Memory B cell (primary cell): ENCODE results near the gene FCER1G.

Experiments used
- ATAC-seq: fragments of 150-1000 bp; cut with Tn5 transposase; 2 replicates; pipeline ENCODE4 v1.10.0; 2021; ENCODE audit warnings: low read depth, mild to moderate bottlenecking, moderate library complexity
- DNase-seq, 2 donors: peaks; one replicate each; pipeline ENCODE4 v3.0.0; 2022; ENCODE audit warnings: low spot score in 2 of 2
- H3K27ac Mint-ChIP-seq: one replicate; pipeline ENCODE4 v1.8.0; 2022; ENCODE audit warnings: mild to moderate bottlenecking, moderate library complexity, mixed read lengths
- H3K27me3 Mint-ChIP-seq: one replicate; pipeline ENCODE4 v1.8.0; 2022; ENCODE audit warnings: mixed read lengths
- H3K36me3 Mint-ChIP-seq: one replicate; pipeline ENCODE4 v1.8.0; 2022; ENCODE audit warnings: mild to moderate bottlenecking, mixed read lengths
- H3K4me1 Mint-ChIP-seq: one replicate; pipeline ENCODE4 v1.8.0; 2022; ENCODE audit warnings: mixed read lengths
- H3K4me3 Mint-ChIP-seq: one replicate; pipeline ENCODE4 v1.8.0; 2022; ENCODE audit warnings: mild to moderate bottlenecking, moderate library complexity, mixed read lengths
- H3K9me3 Mint-ChIP-seq: one replicate; pipeline ENCODE4 v1.8.0; 2022; ENCODE audit warnings: mixed read lengths

The FCER1G gene

DNA sequence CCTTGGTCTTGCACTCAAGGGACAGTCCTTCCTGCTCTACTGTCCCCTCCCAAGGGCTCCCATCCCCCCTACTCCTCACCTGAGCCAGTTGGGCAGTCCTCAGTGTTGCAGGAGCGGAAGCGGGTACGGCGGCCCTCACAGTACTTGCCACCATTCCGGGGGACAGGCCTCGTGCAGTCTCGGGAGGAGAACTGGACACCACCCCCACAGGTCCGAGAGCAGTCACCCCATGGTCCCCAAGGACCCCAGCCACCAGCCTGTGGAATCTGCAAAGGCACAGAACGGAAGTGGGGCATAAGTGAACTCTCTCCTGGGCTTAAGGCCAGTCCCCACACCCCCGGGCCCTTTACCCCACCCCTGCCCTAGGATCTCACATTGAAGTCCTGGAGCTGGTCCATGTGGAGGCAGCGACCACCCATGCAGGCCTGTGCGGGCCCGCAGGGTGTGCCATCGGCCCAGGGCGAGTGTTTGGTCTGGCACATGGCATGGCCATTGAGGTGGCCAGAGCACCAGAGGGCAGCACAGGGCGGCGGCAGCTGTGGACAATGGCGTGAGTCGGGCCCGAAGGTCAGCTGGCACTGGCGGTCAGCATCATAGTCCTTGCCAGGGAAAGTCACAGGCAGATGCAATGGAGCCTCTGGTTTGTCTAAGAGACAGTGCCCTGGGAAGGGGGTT lies 21.4 kb upstream of the FCER1G start:
- no peak overlapping the region for H3K4me3 Mint-ChIP-seq
- H3K27me3 Mint-ChIP-seq: no peaks in the 10 kb centered on the region
- DNase-seq (no peak), ATAC-seq (no peak)
- H3K4me1 Mint-ChIP-seq: peaks cover 35% of the 10 kb centered on the region
- H3K27ac Mint-ChIP-seq: no peak overlapping the region
- no peaks in the 10 kb centered on the region for H3K9me3 Mint-ChIP-seq
- no peaks in the 10 kb centered on the region for H3K36me3 Mint-ChIP-seq

DNA sequence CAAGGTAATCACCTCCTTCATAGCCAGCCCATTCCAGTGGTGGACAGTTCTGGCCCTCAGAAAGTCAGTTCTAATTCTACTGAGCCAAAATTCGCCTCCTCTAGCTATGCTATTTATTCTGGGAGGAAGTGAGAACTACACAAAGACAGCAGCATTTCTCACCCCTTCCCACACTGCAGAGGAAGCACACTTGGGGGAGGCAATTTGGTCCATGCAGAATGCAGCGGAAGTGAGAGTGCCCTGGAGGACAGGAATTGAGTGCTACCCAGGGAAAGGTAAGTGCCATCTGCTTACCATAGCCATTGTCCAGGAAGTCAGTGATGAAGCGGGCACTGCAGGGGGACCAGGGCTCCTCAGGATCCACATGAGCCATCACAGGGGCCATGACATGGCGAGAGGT lies 19.9 kb upstream of the FCER1G start:
- no peaks in the 10 kb centered on the region for H3K9me3 Mint-ChIP-seq
- H3K27ac Mint-ChIP-seq: peak overlapping the region; percentile 24
- H3K27me3 Mint-ChIP-seq: peaks cover 1% of the 10 kb centered on the region
- DNase-seq (no peak), ATAC-seq (peak; percentile 76)
- H3K4me3 Mint-ChIP-seq: no peak overlapping the region
- peaks cover 32% of the 10 kb centered on the region for H3K4me1 Mint-ChIP-seq
- no peaks in the 10 kb centered on the region for H3K36me3 Mint-ChIP-seq

DNA sequence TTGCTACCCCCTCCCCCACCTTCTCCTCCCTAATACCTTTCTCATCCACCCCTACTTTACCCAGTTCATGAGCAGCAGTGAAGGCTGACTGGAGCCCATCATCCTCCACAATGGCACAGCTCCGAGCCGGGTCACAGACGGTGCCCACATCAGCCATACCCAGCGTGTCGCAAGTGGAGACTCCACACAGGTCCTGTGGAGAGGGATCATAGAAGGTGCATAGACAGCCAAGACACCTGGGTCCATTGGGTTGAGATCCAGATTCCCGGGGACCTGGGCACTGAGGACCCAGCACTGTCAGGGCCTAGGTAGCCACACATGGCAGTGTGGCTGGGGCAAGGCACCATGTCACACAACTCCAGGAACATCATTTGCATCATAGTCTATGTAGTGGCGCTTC lies 19.0 kb upstream of the FCER1G start:
- no peaks in the 10 kb centered on the region for H3K36me3 Mint-ChIP-seq
- H3K4me3 Mint-ChIP-seq: no peak overlapping the region
- DNase-seq (no peak), ATAC-seq (no peak)
- peaks cover 3% of the 10 kb centered on the region for H3K27me3 Mint-ChIP-seq
- no peaks in the 10 kb centered on the region for H3K9me3 Mint-ChIP-seq
- H3K4me1 Mint-ChIP-seq: peaks cover 36% of the 10 kb centered on the region
- H3K27ac Mint-ChIP-seq: no peak overlapping the region

DNA sequence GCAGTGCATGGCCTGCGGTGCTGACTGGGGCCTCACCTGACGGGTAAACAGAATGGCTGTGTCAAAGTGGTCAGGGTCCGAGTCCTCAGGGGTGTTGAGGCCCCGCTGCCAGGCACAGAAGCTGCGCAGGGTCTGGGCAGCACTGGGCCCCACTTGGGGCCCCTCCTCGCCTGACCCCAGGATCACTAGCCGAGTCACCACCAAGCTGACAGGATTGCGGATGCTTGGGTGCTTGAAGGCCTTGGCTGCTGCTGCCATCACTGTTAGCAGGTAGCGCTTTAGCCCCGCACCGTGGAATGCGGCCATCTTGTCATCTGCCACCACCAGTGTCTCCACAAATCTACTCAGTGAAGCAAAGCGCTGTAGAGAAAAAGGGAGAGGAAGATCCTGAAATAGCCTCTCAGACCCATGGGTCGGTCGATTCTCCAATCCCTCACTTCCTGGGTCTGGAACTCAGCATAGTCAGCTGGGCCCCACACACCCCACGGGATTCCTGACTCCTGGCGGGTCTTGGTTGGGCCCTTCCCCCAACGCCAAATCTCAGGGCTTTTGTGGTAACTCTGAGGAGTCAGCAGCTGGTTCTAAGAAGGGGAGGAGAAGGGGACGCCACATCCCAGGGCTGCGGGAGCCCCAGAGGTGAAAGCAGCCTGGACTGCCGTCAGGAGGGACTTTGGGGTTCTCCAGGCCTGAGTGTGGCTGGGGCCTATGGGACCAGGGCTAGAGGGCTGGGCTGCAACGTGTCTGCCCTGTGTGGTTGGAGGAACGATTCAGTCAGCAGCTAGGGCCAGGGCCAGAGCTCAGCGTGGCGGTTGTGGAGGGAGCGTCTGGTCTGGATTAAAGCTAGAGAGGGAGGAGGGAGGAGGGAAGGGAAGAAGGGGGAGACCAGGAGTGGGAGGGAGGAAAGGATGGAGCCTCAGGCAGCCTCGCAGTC lies 18.3 kb upstream of the FCER1G start:
- no peaks in the 10 kb centered on the region for H3K9me3 Mint-ChIP-seq
- H3K4me1 Mint-ChIP-seq: peaks cover 37% of the 10 kb centered on the region
- H3K4me3 Mint-ChIP-seq: no peak overlapping the region
- ATAC-seq (no peak), DNase-seq (no peak)
- peaks cover 3% of the 10 kb centered on the region for H3K27me3 Mint-ChIP-seq
- no peak overlapping the region for H3K27ac Mint-ChIP-seq
- H3K36me3 Mint-ChIP-seq: no peaks in the 10 kb centered on the region

DNA sequence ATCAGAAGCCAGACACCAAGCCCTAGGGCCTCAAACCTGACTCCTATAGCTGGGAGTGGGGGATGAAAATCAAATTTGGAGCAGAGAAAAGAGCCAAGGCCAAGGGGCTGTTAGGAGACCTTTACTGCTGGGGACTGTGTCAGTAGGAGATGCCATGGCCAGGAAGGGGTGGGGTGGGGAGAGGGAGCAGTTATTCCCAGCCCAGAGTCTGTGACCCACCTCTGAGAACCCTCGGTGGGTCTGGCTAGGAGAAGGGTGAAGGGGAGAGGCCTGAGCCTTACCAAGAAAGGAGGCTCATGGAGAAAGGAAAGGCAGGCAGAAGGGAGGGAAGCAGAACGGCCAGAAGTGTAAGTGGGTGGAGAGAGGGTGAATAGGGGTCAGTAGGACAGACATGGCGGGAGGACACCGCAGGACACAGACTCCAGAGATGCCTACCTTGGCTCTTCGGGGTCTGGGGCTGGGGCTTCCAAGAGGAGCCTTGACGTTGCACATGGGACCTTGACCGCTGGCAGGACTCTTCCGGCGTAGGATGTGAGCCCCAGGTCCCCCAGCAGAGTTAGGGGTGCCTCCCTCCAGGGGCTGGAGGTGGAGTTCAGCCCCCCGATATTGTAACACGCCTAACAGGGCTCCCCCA lies 17.4 kb upstream of the FCER1G start:
- H3K36me3 Mint-ChIP-seq: peaks cover 1% of the 10 kb centered on the region
- H3K4me3 Mint-ChIP-seq: no peak overlapping the region
- H3K27me3 Mint-ChIP-seq: peaks cover 3% of the 10 kb centered on the region
- no peak overlapping the region for H3K27ac Mint-ChIP-seq
- no peaks in the 10 kb centered on the region for H3K9me3 Mint-ChIP-seq
- DNase-seq (no peak), ATAC-seq (no peak)
- H3K4me1 Mint-ChIP-seq: peaks cover 28% of the 10 kb centered on the region

DNA sequence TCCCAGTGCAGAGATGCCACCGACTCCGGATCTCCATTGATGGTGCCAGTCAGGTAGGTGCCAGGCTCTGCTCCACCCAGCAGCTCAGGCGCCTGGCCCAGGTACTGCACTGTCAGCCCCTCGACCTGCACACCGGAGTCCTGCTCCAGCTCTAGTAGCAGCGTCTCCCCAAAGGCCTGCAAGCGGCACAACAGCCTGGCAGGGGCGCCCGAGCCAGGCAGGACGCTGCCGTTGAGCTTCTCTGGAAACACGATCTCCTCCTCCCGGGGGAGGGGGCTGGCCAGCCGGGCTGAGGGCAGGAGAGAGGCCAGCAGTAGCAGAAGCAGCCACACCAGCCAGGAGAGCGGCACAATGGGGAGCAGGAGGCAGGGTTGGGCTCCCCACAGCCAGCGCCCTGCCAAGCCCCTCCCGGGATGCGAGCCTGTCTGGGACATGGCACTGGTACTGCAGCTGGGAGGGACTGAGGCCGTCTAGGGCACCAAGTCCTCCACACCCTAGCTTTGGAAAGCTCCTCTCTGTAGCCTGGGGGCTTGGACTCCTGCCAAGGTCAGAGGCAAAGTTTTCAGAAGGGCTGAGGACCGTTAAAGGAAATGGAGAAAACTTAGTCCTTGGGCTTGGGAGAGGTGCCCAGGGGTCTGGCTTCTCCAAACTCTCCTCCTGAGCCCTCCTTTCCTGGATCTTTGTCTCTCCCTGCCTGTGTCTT lies 16.8 kb upstream of the FCER1G start:
- H3K27me3 Mint-ChIP-seq: peaks cover 3% of the 10 kb centered on the region
- H3K4me3 Mint-ChIP-seq: no peak overlapping the region
- DNase-seq (no peak), ATAC-seq (no peak)
- H3K36me3 Mint-ChIP-seq: peaks cover 1% of the 10 kb centered on the region
- H3K9me3 Mint-ChIP-seq: no peaks in the 10 kb centered on the region
- H3K4me1 Mint-ChIP-seq: peaks cover 27% of the 10 kb centered on the region
- H3K27ac Mint-ChIP-seq: no peak overlapping the region

DNA sequence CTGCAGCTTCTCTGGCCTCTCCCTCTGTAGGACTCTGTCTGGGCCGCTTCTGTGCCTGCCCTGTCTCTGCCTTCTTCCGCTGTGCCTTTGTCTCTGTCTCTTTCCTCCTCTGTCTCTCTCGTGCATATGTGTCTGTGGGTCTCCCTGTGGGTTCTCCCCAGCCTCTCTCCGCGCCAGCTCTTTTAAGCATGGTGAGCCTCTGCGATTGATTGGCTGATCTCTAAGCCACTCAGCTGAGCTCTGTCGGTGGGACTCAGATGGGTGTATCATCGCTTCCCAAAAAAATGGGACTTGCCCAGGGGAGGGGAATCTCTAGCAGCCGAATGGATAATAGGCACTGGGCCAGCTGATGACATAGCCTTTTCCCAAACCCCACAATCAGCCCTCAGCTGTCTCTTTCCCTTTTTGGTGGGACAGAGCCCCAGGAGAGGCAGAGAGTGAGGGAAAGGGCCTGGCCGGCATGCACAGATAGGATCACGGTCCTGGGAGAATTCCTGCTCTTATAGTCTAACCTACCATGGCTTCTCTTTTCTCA lies 16.1 kb upstream of the FCER1G start, which contains the start of gene ADAMTS4:
Gene ADAMTS4, minus strand, starts transcription at position 158 of the 535 bp plus-strand sequence. CDS start 427 bp downstream, outside the sequence.
- DNase-seq (no peak), ATAC-seq (no peak)
- peaks cover 4% of the 10 kb centered on the region for H3K36me3 Mint-ChIP-seq
- peaks cover 3% of the 10 kb centered on the region for H3K27me3 Mint-ChIP-seq
- no peaks in the 10 kb centered on the region for H3K9me3 Mint-ChIP-seq
- H3K27ac Mint-ChIP-seq: no peak within 1 kb of the TSS
- H3K4me1 Mint-ChIP-seq: peaks cover 29% of the 10 kb centered on the region
- no peak within 1 kb of the TSS for H3K4me3 Mint-ChIP-seq

DNA sequence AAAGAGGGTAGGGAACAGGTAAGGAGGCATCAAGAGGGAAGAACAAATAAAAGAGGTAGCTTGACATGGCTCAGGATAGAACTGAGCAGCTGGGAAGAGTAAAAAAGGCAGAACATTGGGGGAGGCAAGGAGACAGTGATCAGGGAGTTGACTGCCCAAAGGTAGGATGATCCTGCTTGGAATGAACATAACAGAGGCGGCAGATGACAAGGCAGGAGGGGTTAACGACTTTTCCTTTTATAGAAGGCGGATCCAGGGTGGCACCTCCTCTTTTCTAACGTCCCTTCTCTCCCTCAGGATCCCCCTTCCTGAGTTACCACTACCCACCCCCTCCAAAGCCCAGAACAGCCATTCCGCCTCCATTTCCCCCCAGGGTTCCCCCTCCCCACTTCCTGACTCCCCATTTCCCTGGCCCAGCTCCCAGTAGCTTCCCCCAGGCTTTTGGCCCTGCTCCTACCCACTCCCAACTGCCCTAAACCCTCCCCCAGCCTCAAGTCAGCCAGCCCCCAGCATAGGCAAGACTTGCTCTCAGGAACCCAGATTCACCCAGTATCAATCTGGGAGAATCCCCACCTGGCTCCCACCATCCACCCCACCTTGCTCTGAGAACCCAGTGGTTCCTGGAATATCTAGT lies 15.5 kb upstream of the FCER1G start:
- H3K27ac Mint-ChIP-seq: no peak overlapping the region
- no peak for ATAC-seq
- peaks cover 32% of the 10 kb centered on the region for H3K4me1 Mint-ChIP-seq
- H3K27me3 Mint-ChIP-seq: peaks cover 3% of the 10 kb centered on the region
- H3K9me3 Mint-ChIP-seq: no peaks in the 10 kb centered on the region
- H3K4me3 Mint-ChIP-seq: no peak overlapping the region
- peaks cover 10% of the 10 kb centered on the region for H3K36me3 Mint-ChIP-seq
- DNase-seq: no peak

DNA sequence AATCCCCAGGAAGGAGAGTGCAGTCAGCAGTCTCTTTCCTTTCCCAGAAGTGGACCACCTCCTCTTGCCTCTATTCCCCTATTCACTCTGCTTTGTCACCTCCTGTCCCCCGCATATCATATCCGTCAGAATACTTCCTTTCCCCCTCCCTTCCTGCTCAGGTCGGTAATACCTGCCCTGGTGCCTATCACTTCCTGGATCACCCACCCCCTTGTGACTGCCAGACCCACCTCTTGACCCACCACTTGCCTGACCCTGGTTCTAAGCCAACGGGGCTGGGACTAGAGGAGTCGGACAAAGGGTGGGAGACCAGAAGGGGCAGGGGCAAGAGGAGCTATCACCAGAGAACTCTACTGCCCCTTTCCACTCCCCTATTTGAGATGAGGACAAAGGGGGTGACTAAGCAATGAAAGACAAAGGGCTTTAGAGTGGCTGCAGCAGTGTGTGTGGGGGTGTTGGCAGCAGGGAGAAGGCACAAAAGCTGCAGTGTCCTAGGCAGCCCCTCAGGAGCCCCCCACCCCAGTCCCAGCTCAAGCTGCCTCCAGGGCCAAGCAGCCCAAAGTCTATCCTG lies 14.6 kb upstream of the FCER1G start:
- H3K4me1 Mint-ChIP-seq: peaks cover 27% of the 10 kb centered on the region
- H3K27me3 Mint-ChIP-seq: peaks cover 3% of the 10 kb centered on the region
- ATAC-seq (no peak), DNase-seq (no peak)
- H3K36me3 Mint-ChIP-seq: peaks cover 12% of the 10 kb centered on the region
- H3K9me3 Mint-ChIP-seq: no peaks in the 10 kb centered on the region
- peak overlapping the region; percentile 94 for H3K27ac Mint-ChIP-seq
- no peak overlapping the region for H3K4me3 Mint-ChIP-seq

DNA sequence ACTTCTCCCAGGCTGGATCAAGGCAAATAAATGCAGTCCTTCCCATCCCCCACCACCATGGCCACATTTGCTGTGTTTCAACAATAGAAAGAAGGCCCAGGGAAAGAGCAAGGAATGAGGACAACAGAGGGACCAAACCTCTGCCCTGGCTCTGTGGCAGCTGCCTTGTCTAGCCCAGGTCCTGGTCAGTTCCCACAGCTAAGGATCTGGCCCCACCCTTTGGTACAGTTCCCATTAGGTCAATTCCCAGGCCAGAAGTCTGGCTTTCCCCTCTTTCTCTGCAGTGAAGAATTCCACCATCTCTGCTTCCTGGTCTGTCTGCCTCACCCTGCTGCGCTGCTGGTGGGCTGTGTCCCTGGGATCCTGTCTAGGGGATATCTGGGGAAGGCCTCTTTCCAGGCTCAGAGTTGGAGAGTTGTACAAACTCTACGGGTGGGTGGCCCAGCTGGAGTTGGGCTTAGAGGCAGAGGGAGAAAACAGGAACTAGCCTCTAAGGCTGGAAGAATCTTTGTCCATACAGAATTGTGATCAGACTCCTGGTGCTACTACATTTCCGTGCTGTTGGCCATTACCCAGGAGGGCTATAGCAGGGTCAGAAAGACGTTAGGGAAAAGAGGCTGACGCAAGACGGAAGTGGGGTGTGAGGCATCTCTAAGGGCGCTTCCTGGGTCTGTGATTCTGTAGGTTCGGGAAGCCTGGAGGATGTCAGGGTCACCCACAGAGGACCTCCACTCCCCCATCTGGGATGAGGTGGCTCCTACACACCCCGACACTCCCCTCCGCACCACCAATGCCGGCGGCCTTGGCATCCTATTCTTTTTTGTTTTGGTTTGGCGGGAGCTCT lies 13.9 kb upstream of the FCER1G start:
- H3K36me3 Mint-ChIP-seq: peaks cover 15% of the 10 kb centered on the region
- H3K27ac Mint-ChIP-seq: peak overlapping the region; percentile 94
- ATAC-seq (no peak), DNase-seq (no peak)
- no peaks in the 10 kb centered on the region for H3K9me3 Mint-ChIP-seq
- H3K4me1 Mint-ChIP-seq: peaks cover 22% of the 10 kb centered on the region
- H3K4me3 Mint-ChIP-seq: peak overlapping the region; percentile 95
- peaks cover 3% of the 10 kb centered on the region for H3K27me3 Mint-ChIP-seq

DNA sequence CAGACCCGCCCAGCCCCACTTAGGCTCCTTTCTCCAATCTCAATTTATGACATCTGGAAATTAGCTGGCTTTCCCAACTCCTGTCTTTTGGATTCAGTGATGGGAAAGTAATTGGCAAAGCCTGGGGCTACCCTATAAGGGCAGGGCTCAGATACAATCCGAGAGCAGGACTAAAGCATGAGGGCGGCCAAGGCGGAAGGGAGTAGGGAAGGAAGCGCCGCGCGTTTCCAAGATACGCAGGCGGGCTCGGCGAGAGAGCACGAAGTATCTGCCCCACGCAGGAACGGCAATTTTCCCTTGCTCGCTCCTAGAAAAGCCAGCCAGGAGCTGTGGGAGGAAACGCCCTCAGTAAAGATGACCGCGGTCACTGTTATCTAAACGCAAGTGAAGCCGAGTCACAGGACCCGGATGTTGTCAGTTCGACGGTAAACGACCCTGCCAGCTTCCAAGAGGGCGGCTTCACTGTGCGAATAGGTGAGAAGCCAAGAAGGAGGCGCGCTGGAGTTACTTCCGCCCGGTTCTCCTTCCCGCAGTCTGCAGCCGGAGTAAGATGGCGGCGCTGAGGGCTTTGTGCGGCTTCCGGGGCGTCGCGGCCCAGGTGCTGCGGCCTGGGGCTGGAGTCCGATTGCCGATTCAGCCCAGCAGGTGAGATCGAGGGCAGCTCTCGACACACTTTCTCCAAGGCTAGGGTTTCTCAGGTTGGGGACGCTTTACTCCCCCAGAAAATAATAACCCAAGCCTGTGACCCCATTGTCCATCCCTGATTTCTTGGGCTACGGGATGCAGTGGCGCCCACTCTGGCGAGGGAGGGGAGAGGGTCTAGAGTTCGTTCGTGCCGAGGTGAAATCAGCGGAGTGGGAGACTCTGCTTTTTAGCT lies 13.0 kb upstream of the FCER1G start, which contains the start of gene NDUFS2:
Gene NDUFS2, plus strand, starts transcription at position 532 of the 877 bp plus-strand sequence. Its CDS starts 19 bp downstream, at position 551.
- H3K36me3 Mint-ChIP-seq: peaks cover 18% of the 10 kb centered on the region
- peak within 1 kb of the TSS; percentile 94 for H3K27ac Mint-ChIP-seq
- DNase-seq (peak; percentile 83 to 88), ATAC-seq (peak; percentile 99)
- H3K9me3 Mint-ChIP-seq: no peaks in the 10 kb centered on the region
- H3K4me1 Mint-ChIP-seq: peaks cover 22% of the 10 kb centered on the region
- H3K4me3 Mint-ChIP-seq: peak within 1 kb of the TSS; percentile 95
- H3K27me3 Mint-ChIP-seq: peaks cover 3% of the 10 kb centered on the region
